B cell (primary cell): Measurements from ENCODE around the gene TENM4. TPM values are rescaled to one million over a fixed set of nuclear protein-coding genes. Genes with fewer than 3 reads are reported as not detected.

Experiments used
- ATAC-seq: fragments of 200-7000 bp; cut with Tn5 transposase; one replicate; pipeline ENCODE4 v1.10.0; 2021; ENCODE audit warnings: low read depth, mild to moderate bottlenecking, moderate number of reproducible peaks, moderate library complexity
- CTCF ChIA-PET: fragments of 350-600 bp; sonication (Branson Sonifier 250); formaldehyde crosslinking; loops from one replicate; lab custom pipeline; 2021; ENCODE audit warnings: antibody characterized with exemption, inconsistent platforms; lab: Charles Lee
- POLR2A ChIA-PET: fragments of 350-600 bp; sonication (Branson Sonifier 250); formaldehyde crosslinking; loops from one replicate; lab custom pipeline; 2021; ENCODE audit warnings: antibody characterized with exemption; lab: Charles Lee
- DNase-seq: peaks from one replicate; pipeline ENCODE4 v3.0.0; 2013
- H2AFZ ChIP-seq: 2 replicates; pipeline ENCODE4 v1.6.1; 2012; ENCODE audit warnings: mild to moderate bottlenecking, low read depth, low read length; ENCODE audit not compliant: insufficient read depth, poor library complexity, severe bottlenecking
- H3K27ac ChIP-seq, 2 donors: 1 replicate in 1 of 2; 2 replicates in 1 of 2; pipeline ENCODE4 v1.5.1; 2012 to 2013; ENCODE audit warnings: low read length in 2 of 2, mild to moderate bottlenecking in 2 of 2, moderate library complexity in 1 of 2
- H3K27me3 ChIP-seq, 4 experiments: fragments of 200-600 bp in 1 of 4; sonication (generic) in 1 of 4; replicated peaks in 1 of 4; 1 replicate in 2 of 4; 2 replicates in 2 of 4; pipeline versions ENCODE4 v1.6.1 to v1.7.0; 2013 to 2016; ENCODE audit warnings: low read length in 3 of 4, mild to moderate bottlenecking in 2 of 4, mixed read lengths in 1 of 4, moderate library complexity in 1 of 4; ENCODE audit not compliant: insufficient read depth in 4 of 4, control insufficient read depth in 3 of 4; ENCODE audit errors: control extremely low read depth in 1 of 4
- H3K36me3 ChIP-seq, 2 experiments: replicated peaks in 1 of 2; 1 replicate in 1 of 2; 2 replicates in 1 of 2; pipeline versions ENCODE4 v1.6.1 to v1.7.1; 2013; ENCODE audit warnings: low read length in 1 of 2; ENCODE audit not compliant: insufficient read depth in 2 of 2, control insufficient read depth in 1 of 2; ENCODE audit errors: control extremely low read depth in 1 of 2, extremely low read depth in 1 of 2
- H3K4me1 ChIP-seq, 2 donors: fragments of 200-600 bp in 1 of 2; sonication (generic) in 1 of 2; 1 replicate in 1 of 2; 2 replicates in 1 of 2; pipeline versions ENCODE4 v1.5.1 to v1.6.1; 2013 to 2017; ENCODE audit warnings: low read length in 2 of 2; ENCODE audit not compliant: control insufficient read depth in 2 of 2, insufficient read depth in 2 of 2
- H3K4me2 ChIP-seq: replicated peaks from 2 replicates; pipeline ENCODE3; 2012; ENCODE audit warnings: mild to moderate bottlenecking, low read depth, low read length; ENCODE audit not compliant: poor library complexity, severe bottlenecking
- H3K4me3 ChIP-seq, 5 experiments: fragments of 200-600 bp in 1 of 5; sonication (generic) in 1 of 5; 1 replicate in 3 of 5; 2 replicates in 2 of 5; pipeline versions ENCODE4 v1.5.1 to v1.7.0; 2011 to 2016; ENCODE audit warnings: low read length in 4 of 5, mild to moderate bottlenecking in 4 of 5, low read depth in 2 of 5, control low read depth in 1 of 5, moderate library complexity in 1 of 5; ENCODE audit not compliant: insufficient read depth in 1 of 5; ENCODE audit errors: control extremely low read depth in 1 of 5, extremely low read depth in 1 of 5
- H3K79me2 ChIP-seq: fragments of 200-600 bp; sonication (generic); one replicate; pipeline ENCODE4 v1.6.0; 2016; ENCODE audit warnings: low read length; ENCODE audit not compliant: control insufficient read depth, insufficient read depth
- H3K9ac ChIP-seq: fragments of 200-600 bp; sonication (generic); 2 replicates; pipeline ENCODE4 v1.6.1; 2017; ENCODE audit warnings: mild to moderate bottlenecking, low read length, moderate library complexity
- H3K9me3 ChIP-seq, 3 donors: one replicate each; pipeline versions ENCODE4 v1.6.1 to v1.7.1; 2013; ENCODE audit warnings: low read length in 2 of 3; ENCODE audit not compliant: control insufficient read depth in 2 of 3, insufficient read depth in 1 of 3; ENCODE audit errors: control extremely low read depth in 1 of 3
- H4K20me1 ChIP-seq: 2 replicates; pipeline ENCODE4 v1.6.0; 2012; ENCODE audit warnings: mild to moderate bottlenecking, low read length; ENCODE audit not compliant: insufficient read depth, control insufficient read depth, poor library complexity, severe bottlenecking
- H3K27ac Mint-ChIP-seq: one replicate; pipeline ENCODE4 v1.8.0; 2021; ENCODE audit warnings: mixed read lengths
- H3K27me3 Mint-ChIP-seq: one replicate; pipeline ENCODE4 v1.8.0; 2021; ENCODE audit warnings: mixed read lengths
- H3K4me1 Mint-ChIP-seq: one replicate; pipeline ENCODE4 v1.8.0; 2021; ENCODE audit warnings: mixed read lengths
- H3K4me3 Mint-ChIP-seq: one replicate; pipeline ENCODE4 v1.8.0; 2021; ENCODE audit warnings: mixed read lengths
- H3K9me3 Mint-ChIP-seq: one replicate; pipeline ENCODE4 v1.8.0; 2022; ENCODE audit warnings: mixed read lengths; ENCODE audit not compliant: insufficient read depth
- EZH2 ChIP-seq: IDR thresholded peaks from 2 replicates; pipeline ENCODE4 v1.6.1; 2012; ENCODE audit warnings: borderline replicate concordance, low read depth, mild to moderate bottlenecking, moderate library complexity, low read length; ENCODE audit not compliant: insufficient read depth, poor library complexity, severe bottlenecking
- WGBS: methylation state at CpG from one replicate; pipeline ENCODE4 v1.1.5; 2013; ENCODE audit warnings: missing lambda C conversion rate; ENCODE audit not compliant: insufficient coverage; 5-methylcytosine and 5-hydroxymethylcytosine counted together
- intact Hi-C: fragments of 100-400 bp; cut with micrococcal nuclease; formaldehyde crosslinking; loops from one replicate; pipeline ENCODE4 v1.10.0; 2022
- polyA plus RNA-seq: library from polyadenylated mRNA; depleted of rRNA; stranded (reverse); fragments of >200 nt; gene quantifications from 2 replicates; pipeline ENCODE4 v1.2.3, GENCODE V29; 2012
- total RNA-seq, 2 donors: library from RNA; stranded (reverse); fragments of 120-200 nt in 1 of 2; gene quantifications; 1 replicate in 1 of 2; 2 replicates in 1 of 2; pipeline versions ENCODE4 v1.2.3 to v1.2.4, GENCODE V29; 2013 to 2022
- TF ChIP-seq, protein P1 (sequence below): fragments of 200-600 bp; IDR thresholded peaks from one replicate; pipeline ENCODE4 v1.8.0; 2022; ENCODE audit warnings: antibody characterized with exemption, mild to moderate bottlenecking

Gene TENM4
- total and polyA plus RNA-seq, 2 donors (not counting 1 experiment from before 2014, with no cell fraction given) = 0.09 to 5.7 TPM

DNA sequence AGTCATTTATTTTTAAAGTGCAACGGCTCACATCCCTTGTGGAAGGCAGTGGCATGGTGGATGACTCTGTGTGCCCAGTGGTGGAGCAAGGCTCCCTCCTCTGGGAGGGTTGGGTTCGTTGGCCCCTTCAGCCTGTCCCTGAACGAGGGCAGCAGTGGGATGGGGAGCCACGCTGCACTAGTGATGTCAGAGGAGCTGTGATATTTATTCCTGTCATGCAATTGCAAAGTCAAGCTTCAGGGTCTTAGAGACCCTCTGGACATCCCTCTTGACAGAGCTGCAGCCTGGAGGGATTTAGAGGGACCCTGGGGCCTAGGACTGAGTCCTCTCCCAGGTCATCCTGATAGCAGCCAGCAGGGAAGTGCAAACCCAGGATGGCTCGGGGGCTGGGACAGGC is 788.0 kb downstream of the TENM4 start:
- Mint-ChIP-seq H3K27ac (no peak overlapping the region), H3K4me1 (no peaks in the 10 kb centered on the region), H3K27me3 (peaks cover 22% of the 10 kb centered on the region), H3K9me3 (no peaks in the 10 kb centered on the region), H3K4me3 (no peak overlapping the region)
- no peaks in the 10 kb centered on the region for H3K36me3 ChIP-seq
- H3K4me2 ChIP-seq = no peak overlapping the region
- DNase-seq (no peak), ATAC-seq (no peak)
- no peaks in the 10 kb centered on the region for H3K79me2 ChIP-seq
- TF ChIP-seq EZH2 = no peak
- TF ChIP-seq, protein P1, sequence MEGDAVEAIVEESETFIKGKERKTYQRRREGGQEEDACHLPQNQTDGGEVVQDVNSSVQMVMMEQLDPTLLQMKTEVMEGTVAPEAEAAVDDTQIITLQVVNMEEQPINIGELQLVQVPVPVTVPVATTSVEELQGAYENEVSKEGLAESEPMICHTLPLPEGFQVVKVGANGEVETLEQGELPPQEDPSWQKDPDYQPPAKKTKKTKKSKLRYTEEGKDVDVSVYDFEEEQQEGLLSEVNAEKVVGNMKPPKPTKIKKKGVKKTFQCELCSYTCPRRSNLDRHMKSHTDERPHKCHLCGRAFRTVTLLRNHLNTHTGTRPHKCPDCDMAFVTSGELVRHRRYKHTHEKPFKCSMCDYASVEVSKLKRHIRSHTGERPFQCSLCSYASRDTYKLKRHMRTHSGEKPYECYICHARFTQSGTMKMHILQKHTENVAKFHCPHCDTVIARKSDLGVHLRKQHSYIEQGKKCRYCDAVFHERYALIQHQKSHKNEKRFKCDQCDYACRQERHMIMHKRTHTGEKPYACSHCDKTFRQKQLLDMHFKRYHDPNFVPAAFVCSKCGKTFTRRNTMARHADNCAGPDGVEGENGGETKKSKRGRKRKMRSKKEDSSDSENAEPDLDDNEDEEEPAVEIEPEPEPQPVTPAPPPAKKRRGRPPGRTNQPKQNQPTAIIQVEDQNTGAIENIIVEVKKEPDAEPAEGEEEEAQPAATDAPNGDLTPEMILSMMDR = no peak
- ChIA-PET CTCF (no interaction called here), POLR2A (no interaction called here)
- H3K4me1 ChIP-seq = no peaks in the 10 kb centered on the region
- H3K27ac ChIP-seq = no peak overlapping the region
- no peaks in the 10 kb centered on the region for H4K20me1 ChIP-seq
- no peak overlapping the region for H3K9ac ChIP-seq
- no peak overlapping the region for H2AFZ ChIP-seq
- WGBS = 87% methylated on average over 4 of the region's 5 CpGs
- intact Hi-C loops = no loop called here
- no peaks in the 10 kb centered on the region for H3K9me3 ChIP-seq
- no peak overlapping the region for H3K4me3 ChIP-seq
- peaks cover 0 to 3% (median 0%) of the 10 kb centered on the region in 4 experiments for H3K27me3 ChIP-seq

DNA sequence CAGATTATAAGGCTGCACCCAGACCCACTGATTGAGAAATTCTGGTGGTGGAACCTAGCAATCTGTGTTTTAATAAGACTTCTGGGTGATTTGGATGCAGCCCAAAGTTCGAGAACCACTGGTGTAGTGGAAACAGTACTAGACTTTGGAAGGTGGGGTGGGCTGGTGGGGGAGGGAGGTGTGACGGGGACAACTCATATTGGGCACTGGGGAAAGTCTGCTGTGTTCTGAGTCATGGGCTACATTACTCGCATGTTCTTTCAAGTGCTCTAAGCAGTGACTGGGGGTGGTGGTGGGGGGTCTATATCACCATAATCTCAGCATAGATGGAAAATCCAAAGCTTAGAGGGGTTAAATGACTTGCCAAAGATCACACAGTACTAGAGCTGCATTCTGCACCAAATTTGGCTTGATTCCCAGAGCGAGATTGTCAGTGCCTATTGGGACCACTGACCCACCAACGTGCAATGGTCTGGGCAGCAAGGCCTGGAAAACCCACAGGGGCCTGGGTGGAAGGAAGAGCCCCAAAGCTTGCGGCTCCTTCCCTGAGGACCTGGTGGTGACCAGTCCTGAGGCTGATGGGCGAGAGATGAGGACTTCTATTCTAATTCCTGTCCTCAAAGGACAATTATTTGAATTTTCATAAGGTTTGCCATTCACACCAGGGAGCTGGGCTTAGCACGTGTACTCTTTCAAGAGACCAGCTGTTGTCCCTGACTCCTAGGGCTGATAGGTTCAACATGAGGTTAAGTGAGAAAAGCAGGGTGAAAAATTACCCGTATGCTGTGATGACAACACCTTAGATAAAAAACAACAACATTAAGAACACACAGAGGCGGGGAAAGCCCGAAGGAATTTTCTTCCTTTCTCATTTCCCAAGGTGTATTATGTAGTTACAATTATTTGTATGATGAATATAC is 788.6 kb downstream of the TENM4 start:
- DNase-seq = no peak
- no peak overlapping the region for H3K4me3 Mint-ChIP-seq
- Histone ChIP-seq H3K36me3 (no peaks in the 10 kb centered on the region), H4K20me1 (no peaks in the 10 kb centered on the region), H2AFZ (no peak overlapping the region), H3K27ac (no peak overlapping the region), H3K27me3 (peaks cover 0 to 3% (median 0%) of the 10 kb centered on the region in 4 experiments), H3K4me1 (no peaks in the 10 kb centered on the region), H3K4me2 (no peak overlapping the region), H3K79me2 (no peaks in the 10 kb centered on the region), H3K9ac (no peak overlapping the region), H3K4me3 (no peak overlapping the region), H3K9me3 (no peaks in the 10 kb centered on the region)
- no peak for ATAC-seq
- POLR2A ChIA-PET = no interaction called here
- intact Hi-C loops = no loop called here
- CTCF ChIA-PET = no interaction called here
- H3K9me3 Mint-ChIP-seq = no peaks in the 10 kb centered on the region
- no peaks in the 10 kb centered on the region for H3K4me1 Mint-ChIP-seq
- WGBS = 73% methylated on average over 5 of the region's 11 CpGs
- H3K27me3 Mint-ChIP-seq = peaks cover 22% of the 10 kb centered on the region
- H3K27ac Mint-ChIP-seq = no peak overlapping the region
- TF ChIP-seq, protein P1 = no peak
- TF ChIP-seq EZH2 = no peak
